ENCODE measurements around the gene BRIP1. TPM values are rescaled to one million over a fixed set of nuclear protein-coding genes. Genes with fewer than 3 reads are reported as not detected.

BRIP1 gene
- total RNA-seq, 1 experiment from 2014 or later, result 30.2 TPM

DNA sequence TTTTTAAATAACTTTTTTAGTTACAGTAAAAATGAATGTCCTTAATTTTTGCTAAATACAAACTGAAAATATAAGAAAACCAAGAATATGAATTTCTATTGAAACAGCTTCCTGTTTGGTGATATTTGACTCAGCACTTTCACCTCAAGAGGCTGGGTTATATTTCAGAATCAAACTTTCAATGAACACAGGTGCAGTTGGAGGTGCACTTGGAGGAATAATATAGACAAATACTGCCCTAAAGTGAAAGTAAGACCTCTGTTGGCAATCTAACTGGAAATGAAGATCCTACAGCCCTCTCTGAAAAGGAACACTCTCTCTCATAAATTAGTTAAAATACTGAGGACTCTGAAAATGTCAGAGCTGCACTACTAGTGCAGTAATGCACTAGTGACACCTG, 106.2 kb downstream of the BRIP1 start:
- DNase-seq (ENCODE audit: low spot score), result no peak
- H3K4me3 ChIP-seq (ENCODE audit: low read depth, low read length, poor library complexity, severe bottlenecking), result no peak overlapping the region
- no peaks in the 10 kb centered on the region for H3K27me3 ChIP-seq (replicated peaks; ENCODE audit: insufficient read depth, low read depth, low read length, poor library complexity)
- H3K4me1 ChIP-seq (ENCODE audit: insufficient read depth, low read length, poor library complexity, severe bottlenecking), result peaks cover 6% of the 10 kb centered on the region
- peaks cover 17% of the 10 kb centered on the region for H3K36me3 ChIP-seq (ENCODE audit: insufficient read depth, low read length, poor library complexity, severe bottlenecking)
- H3K9me3 ChIP-seq (ENCODE audit: low read depth, low read length, poor library complexity, severe bottlenecking), result peaks cover 3% of the 10 kb centered on the region
- no TSS peak for BruUV-seq (replicated peaks)
- intact Hi-C loops (cut with micrococcal nuclease; ENCODE audit: unreplicated experiment), result no loop called here
- H3K27ac ChIP-seq (ENCODE audit: low read depth, low read length, poor library complexity, severe bottlenecking), result no peak overlapping the region
- CTCF ChIA-PET, result no interaction called here
- TF ChIP-seq, protein P1, sequence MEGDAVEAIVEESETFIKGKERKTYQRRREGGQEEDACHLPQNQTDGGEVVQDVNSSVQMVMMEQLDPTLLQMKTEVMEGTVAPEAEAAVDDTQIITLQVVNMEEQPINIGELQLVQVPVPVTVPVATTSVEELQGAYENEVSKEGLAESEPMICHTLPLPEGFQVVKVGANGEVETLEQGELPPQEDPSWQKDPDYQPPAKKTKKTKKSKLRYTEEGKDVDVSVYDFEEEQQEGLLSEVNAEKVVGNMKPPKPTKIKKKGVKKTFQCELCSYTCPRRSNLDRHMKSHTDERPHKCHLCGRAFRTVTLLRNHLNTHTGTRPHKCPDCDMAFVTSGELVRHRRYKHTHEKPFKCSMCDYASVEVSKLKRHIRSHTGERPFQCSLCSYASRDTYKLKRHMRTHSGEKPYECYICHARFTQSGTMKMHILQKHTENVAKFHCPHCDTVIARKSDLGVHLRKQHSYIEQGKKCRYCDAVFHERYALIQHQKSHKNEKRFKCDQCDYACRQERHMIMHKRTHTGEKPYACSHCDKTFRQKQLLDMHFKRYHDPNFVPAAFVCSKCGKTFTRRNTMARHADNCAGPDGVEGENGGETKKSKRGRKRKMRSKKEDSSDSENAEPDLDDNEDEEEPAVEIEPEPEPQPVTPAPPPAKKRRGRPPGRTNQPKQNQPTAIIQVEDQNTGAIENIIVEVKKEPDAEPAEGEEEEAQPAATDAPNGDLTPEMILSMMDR (conservative IDR thresholded peaks at IDR 0.05; ENCODE audit: low read depth, low read length), result no peak
- POLR2A ChIA-PET (ENCODE audit: low non-redundant PET), result no interaction called here

GRCh38 chr17:61756561-61756960, 106.8 kb downstream of the BRIP1 start:
- Histone ChIP-seq H3K4me1 (ENCODE audit: insufficient read depth, low read length, poor library complexity, severe bottlenecking) (peaks cover 6% of the 10 kb centered on the region), H3K27ac (ENCODE audit: low read depth, low read length, poor library complexity, severe bottlenecking) (no peak overlapping the region), H3K4me3 (ENCODE audit: low read depth, low read length, poor library complexity, severe bottlenecking) (no peak overlapping the region), H3K27me3 (replicated peaks; ENCODE audit: insufficient read depth, low read depth, low read length, poor library complexity) (no peaks in the 10 kb centered on the region), H3K9me3 (ENCODE audit: low read depth, low read length, poor library complexity, severe bottlenecking) (peaks cover 3% of the 10 kb centered on the region), H3K36me3 (ENCODE audit: insufficient read depth, low read length, poor library complexity, severe bottlenecking) (peaks cover 17% of the 10 kb centered on the region)
- BruUV-seq (replicated peaks), result no TSS peak
- ChIA-PET CTCF (no interaction called here), POLR2A (ENCODE audit: low non-redundant PET) (no interaction called here)
- TF ChIP-seq EZH2 (IDR thresholded peaks at IDR 0.05; ENCODE audit: borderline replicate concordance, low read depth, low read length, poor library complexity, severe bottlenecking), result no peak
- TF ChIP-seq, protein P1 (conservative IDR thresholded peaks at IDR 0.05; ENCODE audit: low read depth, low read length), result no peak
- DNase-seq (ENCODE audit: low spot score), result no peak
- intact Hi-C loops (cut with micrococcal nuclease; ENCODE audit: unreplicated experiment), result no loop called here

DNA sequence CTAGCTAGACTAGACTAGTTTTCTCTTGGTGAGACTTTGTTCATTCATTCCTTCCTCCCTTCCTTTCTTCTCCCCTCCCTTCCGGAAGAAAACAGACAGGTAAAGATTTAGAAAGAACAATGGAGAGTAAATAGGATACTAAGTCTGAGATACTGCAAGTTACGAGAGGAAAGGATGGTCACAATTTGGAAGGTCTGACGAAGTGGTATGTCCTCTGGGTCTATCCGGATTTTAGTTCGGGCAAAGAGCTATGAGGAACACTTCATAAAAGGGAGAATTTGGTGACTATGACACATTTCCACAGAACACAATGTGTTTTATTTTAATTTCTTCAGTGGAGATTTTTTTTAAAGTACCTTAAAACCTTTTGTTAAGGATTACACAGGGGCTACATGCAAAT, 107.7 kb downstream of the BRIP1 start:
- no TSS peak for BruUV-seq (replicated peaks)
- Histone ChIP-seq H3K4me1 (ENCODE audit: insufficient read depth, low read length, poor library complexity, severe bottlenecking) (peaks cover 6% of the 10 kb centered on the region), H3K9me3 (ENCODE audit: low read depth, low read length, poor library complexity, severe bottlenecking) (peaks cover 3% of the 10 kb centered on the region), H3K27ac (ENCODE audit: low read depth, low read length, poor library complexity, severe bottlenecking) (no peak overlapping the region), H3K36me3 (ENCODE audit: insufficient read depth, low read length, poor library complexity, severe bottlenecking) (peaks cover 17% of the 10 kb centered on the region), H3K27me3 (replicated peaks; ENCODE audit: insufficient read depth, low read depth, low read length, poor library complexity) (no peaks in the 10 kb centered on the region), H3K4me3 (ENCODE audit: low read depth, low read length, poor library complexity, severe bottlenecking) (no peak overlapping the region)
- intact Hi-C loops (cut with micrococcal nuclease; ENCODE audit: unreplicated experiment), result no loop called here
- CTCF ChIA-PET, result no interaction called here
- POLR2A ChIA-PET (ENCODE audit: low non-redundant PET), result no interaction called here
- DNase-seq (ENCODE audit: low spot score), result no peak
- TF ChIP-seq, protein P1 (conservative IDR thresholded peaks at IDR 0.05; ENCODE audit: low read depth, low read length), result no peak
- TF ChIP-seq EZH2 (IDR thresholded peaks at IDR 0.05; ENCODE audit: borderline replicate concordance, low read depth, low read length, poor library complexity, severe bottlenecking), result no peak

Measured in A673 (cell line).